ENCODE measurements around the gene C11orf52.

GRCh38 chr11:111905411-111905810 lies 13.3 kb upstream of the C11orf52 start:
- TF ChIP-seq CTCF (IDR thresholded peaks at IDR 0.05) (no peak), CHD2 (IDR thresholded peaks at IDR 0.05; ENCODE audit: low read length, partially characterized antibody) (no peak), PHF8 (IDR thresholded peaks at IDR 0.05; ENCODE audit: borderline replicate concordance, low read depth) (no peak), POLR2A (IDR thresholded peaks at IDR 0.05; ENCODE audit: low read length) (no peak)
